ENCODE data around the gene PCGF2. TPM values are rescaled to one million over a fixed set of nuclear protein-coding genes. Genes with fewer than 3 reads are reported as not detected.

Gene PCGF2
- total RNA-seq, 2 experiments from 2014 or later: 12.8 to 47.3 TPM

DNA sequence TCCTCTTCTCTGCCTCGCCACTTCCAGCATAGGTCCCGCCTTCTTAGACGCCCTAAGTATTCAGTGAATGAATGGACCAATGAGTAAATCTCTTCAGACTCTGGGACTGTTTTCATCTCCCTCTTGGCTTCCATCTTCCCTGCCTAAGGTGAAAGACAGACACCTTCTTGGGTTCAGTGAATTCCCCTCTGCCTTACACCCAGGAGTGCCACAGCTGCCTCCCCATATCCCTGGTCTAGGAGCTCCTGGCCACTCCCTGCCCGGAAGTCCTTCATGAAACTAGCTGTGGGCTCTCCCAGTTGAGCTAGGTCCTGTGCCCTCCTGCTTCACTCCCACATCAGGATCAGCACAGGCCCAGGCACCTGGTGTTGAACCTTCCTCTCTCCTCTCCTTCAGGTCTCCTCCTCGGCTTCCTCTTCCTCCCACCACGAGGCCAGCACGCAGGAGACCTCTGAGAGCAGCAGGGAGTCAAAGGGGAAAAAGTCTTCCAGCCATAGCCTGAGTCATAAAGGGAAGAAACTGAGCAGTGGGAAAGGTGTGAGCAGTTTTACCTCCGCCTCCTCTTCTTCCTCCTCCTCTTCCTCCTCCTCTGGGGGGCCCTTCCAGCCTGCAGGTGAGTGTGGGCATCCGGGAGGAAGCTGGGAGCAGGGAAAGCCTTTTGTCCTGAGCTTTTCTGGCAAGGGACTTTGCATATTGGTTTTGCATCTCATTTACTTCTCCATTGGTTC, 32.8 kb downstream of the PCGF2 start:
- no peaks in the 10 kb centered on the region for H3K79me2 ChIP-seq (ENCODE audit: insufficient read depth, low read depth, low read length)
- H3K27ac ChIP-seq (ENCODE audit: low read depth, low read length, poor library complexity, severe bottlenecking): no peak overlapping the region
- H3K4me1 ChIP-seq (ENCODE audit: insufficient read depth, low read length, poor library complexity, severe bottlenecking): peaks cover 22% of the 10 kb centered on the region
- H3K4me3 ChIP-seq (ENCODE audit: low read depth, low read length, poor library complexity, severe bottlenecking): no peak overlapping the region
- ChIA-PET POLR2A (interaction anchor here (0.7 kb wide), 1 partner anchor 25 kb away, joined by 4 read pairs; no protein-coding TSS in a partner anchor), CTCF (ENCODE audit: unreplicated experiment) (no interaction called here)
- no TSS peak for BruUV-seq (replicated peaks)
- H3K36me3 ChIP-seq (ENCODE audit: insufficient read depth, low read length): peaks cover 91% of the 10 kb centered on the region
- H4K20me1 ChIP-seq (ENCODE audit: insufficient read depth, low read length): no peaks in the 10 kb centered on the region
- no peak for DNase-seq (ENCODE audit: low spot score)
- H3K9me3 ChIP-seq (ENCODE audit: low read length): no peaks in the 10 kb centered on the region
- TF ChIP-seq, protein P1, sequence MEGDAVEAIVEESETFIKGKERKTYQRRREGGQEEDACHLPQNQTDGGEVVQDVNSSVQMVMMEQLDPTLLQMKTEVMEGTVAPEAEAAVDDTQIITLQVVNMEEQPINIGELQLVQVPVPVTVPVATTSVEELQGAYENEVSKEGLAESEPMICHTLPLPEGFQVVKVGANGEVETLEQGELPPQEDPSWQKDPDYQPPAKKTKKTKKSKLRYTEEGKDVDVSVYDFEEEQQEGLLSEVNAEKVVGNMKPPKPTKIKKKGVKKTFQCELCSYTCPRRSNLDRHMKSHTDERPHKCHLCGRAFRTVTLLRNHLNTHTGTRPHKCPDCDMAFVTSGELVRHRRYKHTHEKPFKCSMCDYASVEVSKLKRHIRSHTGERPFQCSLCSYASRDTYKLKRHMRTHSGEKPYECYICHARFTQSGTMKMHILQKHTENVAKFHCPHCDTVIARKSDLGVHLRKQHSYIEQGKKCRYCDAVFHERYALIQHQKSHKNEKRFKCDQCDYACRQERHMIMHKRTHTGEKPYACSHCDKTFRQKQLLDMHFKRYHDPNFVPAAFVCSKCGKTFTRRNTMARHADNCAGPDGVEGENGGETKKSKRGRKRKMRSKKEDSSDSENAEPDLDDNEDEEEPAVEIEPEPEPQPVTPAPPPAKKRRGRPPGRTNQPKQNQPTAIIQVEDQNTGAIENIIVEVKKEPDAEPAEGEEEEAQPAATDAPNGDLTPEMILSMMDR (conservative IDR thresholded peaks at IDR 0.05; ENCODE audit: low read length): no peak
- no peak for TF ChIP-seq EZH2phosphoT487 (IDR thresholded peaks at IDR 0.05; ENCODE audit: borderline replicate concordance, low read depth, low read length)
- H2AFZ ChIP-seq (ENCODE audit: low read length): no peak overlapping the region
- H3K9me2 ChIP-seq (ENCODE audit: insufficient read depth, low read length): no peaks in the 10 kb centered on the region
- H3K4me2 ChIP-seq (ENCODE audit: low read length): no peak overlapping the region
- intact Hi-C loops (cut with micrococcal nuclease; ENCODE audit: unreplicated experiment): no loop called here

DNA sequence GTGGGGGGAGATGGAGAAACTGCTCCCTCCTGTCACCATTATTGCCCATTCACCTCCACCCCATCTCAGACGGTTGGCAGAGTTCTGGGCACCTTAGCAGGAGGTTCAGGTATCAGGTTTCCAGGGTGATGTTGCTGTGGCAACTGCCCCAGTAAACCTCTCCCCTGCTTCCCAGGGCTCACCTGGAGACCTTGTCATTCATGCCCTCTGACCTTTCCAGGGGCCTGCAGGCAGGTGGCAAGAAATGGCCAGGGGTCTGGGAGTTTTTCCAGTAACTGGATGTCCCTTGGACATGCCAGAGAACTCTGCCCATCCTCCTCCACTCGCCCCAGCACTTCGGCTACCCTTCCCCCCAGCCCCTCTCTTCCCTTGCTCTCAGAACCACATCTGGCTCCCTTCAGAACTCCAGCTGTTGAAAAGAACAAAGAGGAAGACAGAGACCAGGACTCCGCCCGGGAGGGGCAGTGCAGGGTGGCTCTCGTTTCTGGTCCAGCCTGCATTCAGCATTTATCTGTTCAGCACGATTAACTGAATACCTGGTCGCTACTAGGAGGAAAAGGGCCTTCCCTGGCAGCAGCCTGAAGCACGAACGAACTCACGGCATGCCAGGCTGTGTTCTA, 34.6 kb downstream of the PCGF2 start:
- Histone ChIP-seq H3K36me3 (ENCODE audit: insufficient read depth, low read length) (peaks cover 94% of the 10 kb centered on the region), H3K79me2 (ENCODE audit: insufficient read depth, low read depth, low read length) (no peaks in the 10 kb centered on the region), H3K27ac (ENCODE audit: low read depth, low read length, poor library complexity, severe bottlenecking) (no peak overlapping the region), H4K20me1 (ENCODE audit: insufficient read depth, low read length) (no peaks in the 10 kb centered on the region), H3K4me3 (ENCODE audit: low read depth, low read length, poor library complexity, severe bottlenecking) (no peak overlapping the region), H3K9me2 (ENCODE audit: insufficient read depth, low read length) (no peaks in the 10 kb centered on the region), H3K4me2 (ENCODE audit: low read length) (no peak overlapping the region), H3K9me3 (ENCODE audit: low read length) (no peaks in the 10 kb centered on the region), H2AFZ (ENCODE audit: low read length) (no peak overlapping the region), H3K4me1 (ENCODE audit: insufficient read depth, low read length, poor library complexity, severe bottlenecking) (peaks cover 18% of the 10 kb centered on the region)
- TF ChIP-seq, protein P1 (conservative IDR thresholded peaks at IDR 0.05; ENCODE audit: low read length): no peak
- no peak for TF ChIP-seq EZH2phosphoT487 (IDR thresholded peaks at IDR 0.05; ENCODE audit: borderline replicate concordance, low read depth, low read length)
- intact Hi-C loops (cut with micrococcal nuclease; ENCODE audit: unreplicated experiment): no loop called here
- DNase-seq (ENCODE audit: low spot score): no peak
- ChIA-PET POLR2A (interaction anchor here (0.5 kb wide), 1 partner anchor 21 kb away, joined by 4 read pairs; no protein-coding TSS in a partner anchor), CTCF (ENCODE audit: unreplicated experiment) (no interaction called here)
- no TSS peak for BruUV-seq (replicated peaks)

DNA sequence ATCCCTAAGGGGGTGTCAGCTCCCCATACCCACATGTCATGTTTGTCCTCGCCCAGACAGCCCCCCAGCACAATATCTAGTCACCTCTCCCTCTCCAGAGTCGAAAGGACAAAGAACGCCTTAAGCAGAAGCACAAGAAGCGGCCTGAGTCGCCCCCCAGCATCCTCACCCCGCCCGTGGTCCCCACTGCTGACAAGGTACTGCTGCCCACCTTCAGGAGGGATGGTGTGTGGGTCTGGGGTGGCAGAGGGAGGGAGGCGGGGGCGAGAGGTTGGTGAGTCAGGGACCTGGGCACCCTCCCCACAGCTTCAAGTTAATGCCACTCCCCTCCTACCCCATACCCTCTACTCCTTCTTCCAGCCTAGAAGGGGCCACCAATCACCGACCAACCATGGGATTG, 35.5 kb downstream of the PCGF2 start:
- H4K20me1 ChIP-seq (ENCODE audit: insufficient read depth, low read length): no peaks in the 10 kb centered on the region
- BruUV-seq (replicated peaks): no TSS peak
- no peak for DNase-seq (ENCODE audit: low spot score)
- H3K79me2 ChIP-seq (ENCODE audit: insufficient read depth, low read depth, low read length): peaks cover 6% of the 10 kb centered on the region; the same call in 1 of the 2 replicates
- H2AFZ ChIP-seq (ENCODE audit: low read length): no peak overlapping the region
- peaks cover 98% of the 10 kb centered on the region for H3K36me3 ChIP-seq (ENCODE audit: insufficient read depth, low read length)
- no peaks in the 10 kb centered on the region for H3K9me3 ChIP-seq (ENCODE audit: low read length)
- no peak overlapping the region for H3K4me3 ChIP-seq (ENCODE audit: low read depth, low read length, poor library complexity, severe bottlenecking)
- no peak overlapping the region for H3K27ac ChIP-seq (ENCODE audit: low read depth, low read length, poor library complexity, severe bottlenecking)
- H3K4me2 ChIP-seq (ENCODE audit: low read length): no peak overlapping the region
- POLR2A ChIA-PET: no interaction called here
- TF ChIP-seq, protein P1 (conservative IDR thresholded peaks at IDR 0.05; ENCODE audit: low read length): no peak
- TF ChIP-seq EZH2phosphoT487 (IDR thresholded peaks at IDR 0.05; ENCODE audit: borderline replicate concordance, low read depth, low read length): no peak
- CTCF ChIA-PET (ENCODE audit: unreplicated experiment): no interaction called here
- no peaks in the 10 kb centered on the region for H3K9me2 ChIP-seq (ENCODE audit: insufficient read depth, low read length)
- peaks cover 16% of the 10 kb centered on the region for H3K4me1 ChIP-seq (ENCODE audit: insufficient read depth, low read length, poor library complexity, severe bottlenecking)
- intact Hi-C loops (cut with micrococcal nuclease; ENCODE audit: unreplicated experiment): no loop called here
